Hematopoietic multipotent progenitor cell treated with erythropoietin and hydrocortisone succinate and interleukin-3 and kit ligand, for 6 days (in vitro differentiated cells): ENCODE measurements around the gene STXBP5.
"Not testable (repeated sequence)": the region's sequence is repeated elsewhere in the genome, so short reads cannot be mapped to it uniquely, and the experiment has no call there.

Experiments
- DNase-seq: peaks from one replicate; pipeline ENCODE4 v3.0.0-alpha.2; 2015

Gene STXBP5

GRCh38 chr6:147251072-147251471 lies 46.9 kb downstream of the STXBP5 start:
- no peak for DNase-seq

GRCh38 chr6:147254929-147255473 lies 50.8 kb downstream of the STXBP5 start:
- DNase-seq: not testable (repeated sequence)

- no peak for DNase-seq
These were observed 51.9 kb downstream of the STXBP5 start for GRCh38 chr6:147255948-147256674.

GRCh38 chr6:147257760-147258159 lies 53.5 kb downstream of the STXBP5 start:
- DNase-seq: no peak

- DNase-seq: no peak
These were observed 55.9 kb downstream of the STXBP5 start for GRCh38 chr6:147260091-147260490.

GRCh38 chr6:147262946-147263345 lies 58.7 kb downstream of the STXBP5 start:
- DNase-seq: no peak

- DNase-seq: no peak
These were observed 62.6 kb downstream of the STXBP5 start for GRCh38 chr6:147266821-147267220.

- no peak for DNase-seq
These were observed 63.4 kb downstream of the STXBP5 start for GRCh38 chr6:147267658-147268057.

- DNase-seq: no peak
These were observed 64.0 kb downstream of the STXBP5 start for GRCh38 chr6:147268254-147268653.

- DNase-seq: no peak
These were observed 69.8 kb downstream of the STXBP5 start for GRCh38 chr6:147274012-147274411.

- no peak for DNase-seq
These were observed 70.6 kb downstream of the STXBP5 start for GRCh38 chr6:147274776-147275175.

GRCh38 chr6:147278891-147279290 lies 74.7 kb downstream of the STXBP5 start:
- no peak for DNase-seq

- peak; percentile 13 for DNase-seq
These were observed 75.2 kb downstream of the STXBP5 start for GRCh38 chr6:147279427-147279826.

- no peak for DNase-seq
These were observed 77.8 kb downstream of the STXBP5 start for GRCh38 chr6:147281895-147282565.

GRCh38 chr6:147282566-147282959 lies 78.3 kb downstream of the STXBP5 start:
- no peak for DNase-seq

- DNase-seq: no peak
These were observed 79.2 kb downstream of the STXBP5 start for GRCh38 chr6:147283460-147283859.

- DNase-seq: peak; percentile 84
These were observed 81.1 kb downstream of the STXBP5 start for GRCh38 chr6:147285087-147285855.

GRCh38 chr6:147287869-147288271 lies 83.7 kb downstream of the STXBP5 start:
- no peak for DNase-seq

GRCh38 chr6:147297124-147297523 lies 92.9 kb downstream of the STXBP5 start:
- DNase-seq: no peak

- DNase-seq: no peak
These were observed 93.6 kb downstream of the STXBP5 start for GRCh38 chr6:147297663-147298316.

GRCh38 chr6:147298461-147298860 lies 94.2 kb downstream of the STXBP5 start:
- no peak for DNase-seq

GRCh38 chr6:147299035-147299434 lies 94.8 kb downstream of the STXBP5 start:
- no peak for DNase-seq

- DNase-seq: no peak
These were observed 96.9 kb downstream of the STXBP5 start for GRCh38 chr6:147301070-147301469.
